GM18499 (cell line): ENCODE measurements around the gene HDGF.

ENCODE experiments used
- ATAC-seq: cut with Tn5 transposase; IDR thresholded peaks from one replicate; pipeline ENCODE4 v1.9.1; 2021; ENCODE audit warnings: moderate number of reproducible peaks; ENCODE audit not compliant: insufficient read depth, unreplicated experiment

The HDGF gene

DNA sequence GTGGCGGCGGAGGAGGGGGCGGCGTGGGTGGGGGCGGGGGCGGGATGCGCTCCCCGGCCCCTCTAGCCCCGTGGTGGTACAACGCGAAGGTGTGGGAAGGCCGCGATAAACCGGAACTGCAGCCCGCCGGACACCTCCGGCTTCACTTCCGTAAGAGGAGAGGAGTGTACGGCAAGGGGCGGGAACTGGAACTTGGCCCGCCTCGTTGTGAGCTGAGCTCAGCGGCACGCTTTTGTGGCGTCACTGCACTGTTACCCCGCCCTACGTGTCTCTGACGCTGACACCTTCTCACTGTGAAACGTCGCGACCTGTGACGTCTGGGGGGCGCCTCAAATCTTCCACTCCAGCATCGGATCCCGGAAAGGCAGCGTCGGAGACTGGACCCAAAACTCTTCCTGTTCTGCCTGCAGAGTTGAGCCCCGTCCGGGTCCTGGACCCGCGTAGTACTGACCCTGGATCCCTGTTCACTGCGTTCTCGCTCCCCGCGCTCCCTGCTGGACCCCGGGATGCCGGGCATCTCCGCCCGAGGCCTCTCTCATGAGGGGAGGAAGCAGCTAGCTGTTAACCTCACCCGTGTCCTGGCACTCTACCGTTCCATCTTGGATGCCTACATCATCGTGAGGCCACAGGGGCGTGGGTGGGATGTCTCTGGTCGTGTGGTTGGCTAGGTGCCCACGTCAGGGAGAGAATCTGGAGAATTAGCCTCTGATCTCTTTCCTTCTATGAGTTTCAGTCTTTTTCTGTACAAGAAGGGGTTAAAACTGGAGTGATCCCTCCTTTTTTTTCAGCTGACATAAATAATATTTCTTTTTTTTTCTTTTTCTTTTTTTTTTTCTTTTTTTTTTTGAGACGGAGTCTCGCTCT lies 22.6 kb downstream of the HDGF start, which contains the start of gene ISG20L2:
Gene ISG20L2 (minus strand): TSS at position 168 of the 864 bp plus-strand sequence. CDS start 1,114 bp downstream, outside the sequence.
- ATAC-seq: peak; percentile 70

- peak; percentile 30 for ATAC-seq
These were observed 23.4 kb downstream of the HDGF start, which contains the start of gene METTL25B for GRCh38 chr1:156727926-156728598. Gene METTL25B, plus strand, starts transcription at chr1:156728469. Its CDS starts 636 bp downstream, at chr1:156729105.

GRCh38 chr1:156727492-156727891 lies 24.0 kb downstream of the HDGF start:
- ATAC-seq: no peak

DNA sequence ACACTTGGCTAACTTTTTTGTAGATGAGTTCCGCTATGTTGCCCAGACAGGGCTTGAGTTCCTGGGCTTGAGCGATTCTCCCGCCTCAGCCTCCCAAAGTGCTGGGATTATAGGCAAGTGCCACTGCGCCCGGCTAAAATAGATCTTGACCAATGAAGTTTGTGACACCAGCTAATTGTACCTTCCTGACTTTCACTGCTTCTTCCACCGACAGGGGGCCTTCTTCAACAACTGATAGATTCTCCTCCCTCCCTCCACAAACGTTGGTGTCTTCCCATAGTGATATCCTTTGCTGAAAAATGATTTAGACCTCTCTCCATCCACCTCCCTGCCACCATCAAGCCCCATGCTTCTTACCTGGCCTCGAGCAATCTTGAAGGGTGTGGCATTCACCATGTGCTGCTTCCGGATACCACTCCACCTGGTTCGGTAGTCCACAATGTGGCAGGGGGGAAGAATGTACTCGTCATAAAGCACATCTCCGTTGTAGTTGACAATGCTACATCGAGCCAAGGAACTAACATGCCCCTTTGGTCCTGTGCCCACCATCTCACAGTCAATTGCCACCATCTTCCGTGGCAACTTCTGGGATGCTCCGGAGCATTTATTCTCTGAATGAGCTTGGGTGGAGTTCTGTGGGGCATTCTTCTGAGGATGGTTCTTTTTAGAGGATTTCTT lies 24.8 kb downstream of the HDGF start:
- no peak for ATAC-seq

DNA sequence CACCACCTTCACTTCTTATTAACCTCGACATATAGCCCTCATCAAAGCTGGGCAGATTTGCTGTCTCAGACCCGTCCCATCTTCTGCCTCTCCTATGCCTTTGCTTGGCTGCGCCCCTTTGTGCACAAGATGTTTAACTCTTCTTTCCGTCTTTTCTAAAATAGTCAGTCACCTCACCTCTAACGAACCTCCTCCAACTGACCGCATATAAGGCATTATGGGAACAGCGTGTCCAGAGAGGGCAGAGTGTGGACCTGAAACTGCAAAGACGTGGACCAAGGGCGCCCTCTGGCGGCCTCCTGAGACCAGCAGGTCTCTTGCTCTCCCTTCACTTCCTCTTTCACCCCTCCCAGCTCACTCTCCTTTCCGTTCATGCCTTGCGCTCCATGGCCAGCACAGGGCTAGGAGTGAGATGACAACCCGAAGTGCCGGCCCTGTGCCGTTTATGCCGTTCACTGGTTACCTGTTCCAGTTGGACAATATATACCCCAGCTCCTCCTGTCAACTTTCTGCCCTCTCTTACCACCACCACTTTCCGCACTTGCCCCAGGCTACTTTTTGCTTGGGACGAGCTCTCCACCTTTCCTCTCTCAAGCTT lies 25.7 kb downstream of the HDGF start:
- no peak for ATAC-seq

DNA sequence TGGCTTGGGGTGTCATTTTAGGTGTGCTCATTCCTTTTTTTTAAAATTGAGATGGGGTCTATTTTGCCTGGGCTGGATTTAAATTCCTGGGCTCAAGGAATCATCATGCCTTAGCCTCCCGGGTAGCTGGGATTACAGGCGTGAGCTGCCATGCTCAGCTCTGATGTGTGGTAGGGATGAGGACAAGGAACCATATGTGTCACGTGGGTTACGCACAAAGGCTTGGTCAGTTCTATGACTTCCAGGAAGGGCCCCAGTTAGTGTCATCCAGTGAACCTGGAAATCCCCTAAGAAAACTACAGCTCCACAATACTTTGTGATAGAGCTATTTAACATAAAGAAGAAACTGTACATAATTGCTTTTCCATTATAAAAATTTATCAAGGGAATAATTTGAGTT lies 29.9 kb downstream of the HDGF start:
- ATAC-seq: no peak

- no peak for ATAC-seq
These were observed 30.3 kb downstream of the HDGF start for GRCh38 chr1:156721131-156721530.

DNA sequence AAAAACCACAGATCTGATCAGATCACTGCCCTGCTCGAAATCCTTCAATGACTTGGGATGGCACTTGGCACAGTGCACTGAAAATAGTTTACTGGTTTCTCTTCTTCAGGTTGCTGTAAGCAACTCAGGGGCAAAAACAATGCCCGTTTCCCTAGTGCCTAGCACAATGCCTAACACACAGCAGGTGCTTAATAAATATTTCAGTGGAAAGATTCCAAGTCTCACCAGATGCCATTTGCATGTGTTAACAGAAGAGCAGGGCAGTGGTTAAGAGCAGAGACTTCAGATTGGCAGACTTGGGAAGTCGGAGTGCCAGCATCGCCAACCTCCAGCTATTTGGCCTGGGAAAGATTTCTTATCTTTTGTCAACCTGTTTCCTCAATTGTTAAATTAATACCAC lies 34.1 kb downstream of the HDGF start:
- no peak for ATAC-seq

GRCh38 chr1:156714830-156715229 lies 36.6 kb downstream of the HDGF start:
- no peak for ATAC-seq

- no peak for ATAC-seq
These were observed 38.8 kb downstream of the HDGF start for GRCh38 chr1:156712626-156713025.

DNA sequence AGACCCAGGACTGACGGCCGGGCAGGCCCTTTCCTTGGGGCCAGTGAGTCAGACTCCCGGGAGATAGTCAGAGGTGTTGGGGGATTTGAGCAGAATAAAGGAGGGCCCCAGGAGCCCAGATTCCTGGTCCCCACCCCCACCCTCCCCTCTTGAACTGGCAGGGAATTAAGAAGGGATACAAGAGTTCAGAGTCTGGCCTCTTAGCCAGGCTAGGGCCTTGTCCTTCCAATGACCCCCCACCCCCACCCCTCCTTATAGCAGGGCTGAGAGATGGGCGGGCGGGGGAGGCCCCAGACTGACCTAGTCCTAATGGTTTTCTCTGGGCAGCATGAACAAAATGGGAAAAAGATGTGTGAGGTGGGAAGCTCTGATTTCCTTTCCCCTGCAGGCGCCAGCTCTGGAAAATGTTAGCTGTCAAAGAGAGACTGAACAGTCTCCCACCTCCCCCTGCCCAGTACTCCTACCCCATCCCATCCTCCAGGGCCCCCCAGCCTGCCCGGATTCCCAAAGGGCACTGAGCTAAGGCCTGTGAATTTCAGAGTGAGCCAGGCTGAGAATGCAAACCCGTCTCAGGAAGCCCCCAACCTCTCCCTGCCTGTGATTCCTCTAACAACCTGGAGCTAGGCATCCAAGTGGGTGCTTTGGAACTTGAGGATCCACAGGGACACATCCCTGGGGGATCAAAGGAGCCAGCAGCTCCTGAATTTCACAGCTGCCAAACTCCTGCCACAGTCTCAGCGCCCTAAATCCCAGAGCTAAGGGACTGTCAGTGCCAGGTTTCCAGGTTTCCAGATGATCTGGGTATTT lies 40.3 kb downstream of the HDGF start:
- ATAC-seq: no peak

DNA sequence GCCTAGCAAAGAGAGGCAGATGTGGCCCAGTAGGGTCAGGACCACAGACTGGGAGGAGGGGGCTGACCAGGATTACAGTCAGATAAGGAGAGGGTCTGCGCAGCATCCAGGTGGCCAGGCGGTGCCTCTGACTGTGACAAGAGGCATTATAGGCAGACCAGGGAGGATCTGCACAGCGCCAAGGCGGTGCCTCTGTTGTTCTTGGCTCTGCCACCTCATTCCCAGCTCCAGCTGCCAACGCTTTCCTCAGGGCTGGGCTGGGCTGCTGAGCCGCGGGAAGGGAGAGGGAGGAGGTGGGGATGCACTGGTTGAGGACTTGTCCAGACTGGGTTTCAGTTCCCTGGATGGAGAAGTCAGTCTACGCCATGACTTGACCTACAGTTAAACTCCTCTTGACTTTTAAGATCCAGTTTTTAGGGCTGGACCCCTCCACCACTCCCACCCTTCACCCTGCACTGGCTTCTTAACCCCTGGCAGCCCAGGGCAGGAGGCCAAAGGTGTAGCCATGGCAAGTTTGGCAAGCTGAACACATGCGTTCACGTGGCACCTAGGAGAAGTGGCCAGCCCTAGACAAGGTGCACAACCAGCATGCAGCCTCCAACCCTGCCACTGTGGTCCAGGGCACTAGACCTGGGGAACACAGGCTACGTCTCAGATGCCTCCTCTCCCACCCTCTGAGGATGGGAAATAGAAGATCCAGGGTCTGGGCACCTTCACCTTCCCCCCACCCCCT lies 41.6 kb downstream of the HDGF start:
- no peak for ATAC-seq

- ATAC-seq: no peak
These were observed 42.4 kb downstream of the HDGF start for GRCh38 chr1:156709031-156709430.

- no peak for ATAC-seq
These were observed 43.2 kb downstream of the HDGF start for GRCh38 chr1:156708218-156708661.

GRCh38 chr1:156707417-156708217 lies 43.9 kb downstream of the HDGF start:
- ATAC-seq: no peak

DNA sequence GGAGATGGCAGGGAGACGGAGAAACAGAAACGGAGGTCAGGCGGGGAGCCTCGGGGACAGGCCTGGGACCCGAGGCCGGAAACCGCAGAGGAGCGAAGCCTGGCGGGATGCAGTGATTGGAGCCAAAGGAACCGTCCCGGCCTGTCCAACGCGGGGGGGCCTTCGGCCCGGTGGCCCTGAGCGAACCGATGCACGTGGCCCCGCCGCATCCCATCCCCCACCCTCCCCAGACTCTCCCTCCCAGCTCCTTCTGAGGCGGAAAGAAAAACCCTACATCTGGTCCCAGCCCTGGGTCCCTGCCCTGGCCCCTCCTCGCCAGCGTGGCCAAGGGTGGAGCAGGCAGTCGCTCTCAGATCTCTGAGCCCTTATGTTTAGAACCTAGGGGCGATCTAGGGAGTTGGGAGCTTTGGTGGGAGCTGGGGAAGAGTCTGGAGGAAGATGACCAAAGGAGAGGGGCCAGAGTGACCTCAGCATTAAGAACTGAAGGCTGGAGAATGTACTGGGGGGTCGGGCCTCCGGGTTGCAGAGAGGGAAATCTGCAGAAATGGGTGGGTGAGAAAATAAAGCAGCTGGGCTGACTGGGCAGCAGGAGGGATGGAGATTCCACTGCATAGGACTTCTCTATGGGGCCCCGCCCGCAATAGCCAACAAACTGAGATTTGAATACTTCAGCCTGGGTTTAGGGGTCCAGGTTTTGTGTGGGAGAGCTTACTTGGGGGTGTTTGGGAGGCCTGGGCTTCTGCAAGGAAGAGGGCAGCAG lies 44.6 kb downstream of the HDGF start:
- no peak for ATAC-seq

GRCh38 chr1:156705918-156706656 lies 45.4 kb downstream of the HDGF start:
- no peak for ATAC-seq
